Ovary (tissue), 3 donors: Measurements from ENCODE around the gene BCOR.

ENCODE experiments used
- CTCF ChIP-seq, 3 donors: fragments of 450-650 bp in 2 of 3; fragments of 200-600 bp in 1 of 3; IDR thresholded peaks; one replicate each; pipeline versions ENCODE4 v1.5.1 to v1.8.0; 2016 to 2022; ENCODE audit warnings: antibody characterized with exemption in 3 of 3, mild to moderate bottlenecking in 1 of 3
- POLR2A ChIP-seq: fragments of 450-650 bp; IDR thresholded peaks from one replicate; pipeline ENCODE4 v1.6.1; 2017; ENCODE audit warnings: antibody characterized with exemption, mild to moderate bottlenecking, moderate library complexity
- donor health status: DM: no; HTN: no; CAD: no.

- no peak for TF ChIP-seq CTCF (IDR thresholded peaks at IDR 0.05)
- TF ChIP-seq POLR2A = no peak
These were observed 1.2 kb downstream of the BCOR start for GRCh38 chrX:40096395-40097091.
